Brain pericyte (primary cell): ENCODE results near the gene SCP2D1.

ENCODE experiments used
- DNase-seq: peaks from one replicate; pipeline ENCODE4 v3.0.0-alpha.2; 2012; ENCODE audit warnings: low read depth, low spot score

Gene SCP2D1

DNA sequence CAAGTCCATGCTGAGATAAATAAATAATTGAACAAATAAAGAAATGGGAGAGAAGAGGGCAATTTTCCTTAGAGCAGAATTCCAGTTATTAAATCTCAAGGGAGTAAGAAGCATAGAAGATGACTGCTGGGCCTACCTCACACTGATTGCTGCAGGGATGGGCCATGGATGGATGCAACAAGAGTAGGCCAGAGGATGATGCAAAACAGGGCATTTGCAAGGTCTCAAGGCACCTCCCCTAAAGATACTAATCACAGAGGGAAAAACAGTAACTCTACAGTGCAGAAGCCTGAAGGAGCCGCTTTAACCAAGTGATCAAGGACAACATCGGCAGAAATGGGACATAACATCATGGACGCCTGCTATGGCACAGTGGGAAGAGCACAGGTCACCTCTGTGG is 1.7 kb upstream of the SCP2D1 start:
- no peak for DNase-seq

GRCh38 chr20:18815194-18815942 is 1.8 kb downstream of the SCP2D1 start:
- no peak for DNase-seq

- DNase-seq: no peak
Measured at GRCh38 chr20:18822832-18823231, 9.2 kb downstream of the SCP2D1 start.

DNA sequence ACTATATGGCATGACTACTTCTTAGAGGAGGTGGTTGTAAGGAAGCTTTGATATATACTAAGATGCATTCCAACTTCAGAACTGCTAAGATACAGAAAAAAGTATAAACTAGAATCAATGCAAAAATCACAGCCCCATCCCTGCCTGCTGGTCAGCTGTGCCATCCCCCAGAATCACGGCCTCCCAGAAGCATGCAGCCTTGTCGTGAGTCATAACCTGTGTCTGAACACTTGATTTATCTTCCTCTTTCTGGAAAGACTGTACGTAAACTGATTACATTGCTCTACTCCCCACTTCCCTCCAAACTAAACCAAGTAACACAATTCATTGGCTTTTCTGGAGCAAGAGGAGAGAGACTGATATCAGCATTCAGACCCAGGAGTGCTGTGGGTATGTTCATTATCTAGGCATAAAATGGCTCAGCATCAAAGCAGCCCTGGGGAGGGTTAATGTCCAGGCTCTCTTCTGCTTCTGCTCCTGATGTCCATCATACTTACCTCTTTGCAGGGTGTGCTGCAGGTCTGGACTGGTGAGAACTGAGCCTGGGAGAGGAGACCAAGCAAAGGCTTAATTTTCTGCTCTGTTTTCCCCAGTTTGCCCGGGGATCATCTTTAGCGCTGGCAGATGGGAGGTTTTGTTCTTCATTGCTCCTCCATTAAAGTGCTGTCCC is 18.4 kb downstream of the SCP2D1 start:
- DNase-seq: no peak

- DNase-seq: no peak
Measured at GRCh38 chr20:18832546-18833200, 19.1 kb downstream of the SCP2D1 start.

- no peak for DNase-seq
Measured at GRCh38 chr20:18835466-18836256, 22.1 kb downstream of the SCP2D1 start.

DNA sequence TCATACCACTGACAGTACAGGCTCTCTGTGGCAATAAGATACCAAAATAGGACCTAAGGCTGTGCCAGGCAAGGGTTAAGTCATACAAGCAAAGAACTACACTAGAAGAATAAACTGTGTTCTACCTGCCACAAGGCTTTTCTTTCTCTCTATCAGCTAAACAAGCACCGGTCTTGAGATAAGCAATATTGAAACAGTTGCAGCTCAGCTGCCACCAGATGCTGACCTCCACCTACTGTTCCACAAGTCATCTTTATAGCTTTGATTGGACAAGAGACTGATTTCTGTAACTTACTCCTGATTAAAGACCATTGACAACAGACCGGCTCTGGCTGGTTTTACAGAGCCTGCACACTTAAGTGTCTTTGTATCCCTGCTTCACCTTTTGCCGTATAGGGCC is 24.1 kb downstream of the SCP2D1 start:
- no peak for DNase-seq

- no peak for DNase-seq
Measured at GRCh38 chr20:18839507-18840247, 26.1 kb downstream of the SCP2D1 start.

- DNase-seq: no peak
Measured at GRCh38 chr20:18840248-18840645, 26.7 kb downstream of the SCP2D1 start.

GRCh38 chr20:18845017-18845416 is 31.4 kb downstream of the SCP2D1 start:
- no peak for DNase-seq

- no peak for DNase-seq
Measured at GRCh38 chr20:18847226-18847755, 33.7 kb downstream of the SCP2D1 start.

GRCh38 chr20:18849131-18849530 is 35.5 kb downstream of the SCP2D1 start:
- no peak for DNase-seq

GRCh38 chr20:18851629-18852028 is 38.0 kb downstream of the SCP2D1 start:
- DNase-seq: no peak

DNA sequence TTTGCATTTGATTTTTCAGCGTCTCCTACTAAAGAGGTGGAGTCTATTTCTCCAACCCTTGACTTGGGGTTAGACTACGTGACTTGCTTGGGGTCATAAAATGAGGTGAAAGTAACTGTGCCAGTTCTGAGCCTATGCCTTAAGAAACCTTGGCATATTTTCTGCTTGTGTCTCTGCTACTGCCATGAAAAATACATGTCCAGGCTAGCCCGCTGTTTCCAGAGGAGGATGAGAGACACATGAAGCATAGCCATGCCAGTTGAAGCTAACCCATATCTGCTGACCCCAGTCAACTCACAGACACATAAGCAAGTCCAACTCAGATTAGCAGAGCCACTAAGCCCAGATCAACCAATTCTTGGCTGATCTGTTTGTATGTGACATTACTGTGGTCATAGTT is 38.7 kb downstream of the SCP2D1 start:
- DNase-seq: no peak

- DNase-seq: no peak
Measured at GRCh38 chr20:18853216-18853615, 39.6 kb downstream of the SCP2D1 start.

DNA sequence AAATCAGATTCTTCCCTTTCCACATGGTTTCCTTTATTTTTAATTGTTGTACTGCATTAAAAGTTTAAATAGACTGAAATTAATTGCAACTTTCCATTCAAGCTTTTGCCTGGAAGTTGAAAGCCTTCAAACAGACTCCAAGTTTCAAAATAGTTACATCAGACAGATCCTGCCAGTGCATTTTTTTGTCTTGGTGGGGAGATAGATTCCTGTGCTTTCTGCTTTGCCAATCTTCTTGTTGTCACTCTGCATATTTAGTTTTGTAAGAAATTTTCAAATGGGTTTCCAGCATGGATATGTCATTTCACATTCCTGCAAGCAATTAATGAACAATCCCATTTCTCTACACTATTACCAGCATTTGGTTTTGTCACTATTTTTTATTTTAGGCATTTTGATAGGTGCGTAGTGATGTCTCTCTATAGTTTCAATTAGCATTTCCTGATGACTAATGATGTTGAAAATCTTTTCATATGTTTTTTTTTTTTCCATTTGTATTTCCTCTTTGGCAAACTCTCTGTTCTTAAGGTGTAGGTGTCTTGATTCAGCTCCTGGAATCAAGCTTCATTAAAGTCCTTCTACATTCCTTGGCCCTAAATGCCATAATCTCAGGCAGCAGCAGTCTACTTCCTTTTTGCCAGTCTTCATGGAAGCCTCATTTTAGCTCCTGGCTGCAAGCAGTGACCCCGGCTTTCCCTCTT is 40.5 kb downstream of the SCP2D1 start:
- DNase-seq: no peak

DNA sequence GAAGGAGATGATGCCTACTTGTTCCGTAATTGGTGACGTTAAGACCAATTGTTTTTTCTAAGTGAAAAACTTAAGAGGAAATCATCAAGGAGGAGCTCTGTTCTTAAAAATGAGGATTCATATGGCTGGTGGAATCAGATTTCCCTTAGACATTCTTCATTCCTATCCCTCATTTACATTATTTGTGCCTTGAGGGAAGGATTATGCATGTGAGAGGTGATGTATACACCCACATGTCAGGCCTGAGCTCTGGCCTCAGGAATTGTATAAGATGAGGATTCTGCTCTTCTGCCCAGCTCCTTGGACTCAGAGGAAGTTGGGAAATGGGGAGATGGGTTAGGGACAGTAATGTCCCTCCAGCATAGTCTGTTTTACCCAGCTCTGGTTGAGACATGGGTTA is 42.3 kb downstream of the SCP2D1 start:
- no peak for DNase-seq

GRCh38 chr20:18856873-18857272 is 43.3 kb downstream of the SCP2D1 start:
- DNase-seq: no peak

- DNase-seq: no peak
Measured at GRCh38 chr20:18857640-18858039, 44.1 kb downstream of the SCP2D1 start.

DNA sequence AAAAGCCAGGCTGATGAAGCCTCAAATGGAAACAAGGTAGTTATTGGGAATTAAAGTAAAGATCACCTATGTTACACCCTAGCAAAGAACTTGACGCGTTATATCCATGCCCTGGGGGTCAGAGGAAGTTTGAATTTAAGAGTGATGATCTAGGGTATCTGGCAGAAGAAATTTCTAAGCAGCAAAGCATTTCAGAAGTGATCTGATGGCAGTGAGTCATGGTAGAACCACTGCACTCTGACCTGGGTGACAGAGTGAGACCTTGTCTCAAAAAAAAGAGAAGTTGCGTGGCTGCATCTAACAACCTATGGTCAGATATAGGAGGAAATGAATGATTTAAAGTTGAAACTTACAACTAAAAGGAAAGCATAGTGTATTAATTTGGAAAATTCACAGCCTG is 45.2 kb downstream of the SCP2D1 start:
- no peak for DNase-seq
